K562 (cell line): ENCODE measurements around the gene GSTM2. TPM values are rescaled to one million over a fixed set of nuclear protein-coding genes. Genes with fewer than 3 reads are reported as not detected.

Experiments
- ATAC-seq: fragments of 200-7000 bp; cut with Tn5 transposase; 3 replicates; pipeline ENCODE4 v1.9.1; 2020; ENCODE audit warnings: moderate library complexity
- BruUV-seq: library from RNA; stranded (reverse); fragments of 400-500 nt; replicated peaks from 2 replicates; lab custom pipeline; 2021; lab: Mats Ljungman, UMichigan
- CTCF ChIA-PET: fragments of 300-600 bp; formaldehyde crosslinking; extraction: SDS; loops from one replicate; lab custom pipeline; 2021; ENCODE audit warnings: low intra/inter-chr PET ratio; lab: Yijun Ruan, JAX
- POLR2A ChIA-PET: fragments of 300-600, 350-650 bp; sonication (Branson Sonifier 250); formaldehyde crosslinking; extraction: SDS; loops from one replicate; lab custom pipeline; 2021; ENCODE audit warnings: antibody characterized with exemption, inconsistent platforms; lab: Yijun Ruan, JAX
- DNase-seq, 4 experiments: peaks; one replicate each; pipeline versions ENCODE4 v3.0.0 to v3.0.0-alpha.2; 2011 to 2018; ENCODE audit warnings: low spot score in 3 of 4, mixed read lengths in 3 of 4; ENCODE audit errors: extremely low read depth in 1 of 4
- FAIRE-seq: peaks from 2 replicates; lab custom pipeline; 2011; peaks lifted over from hg19 to GRCh38; lab: Jason Lieb, UNC
- H2AFZ ChIP-seq: 2 replicates; pipeline ENCODE4 v1.6.0; 2011; ENCODE audit warnings: low read depth, low read length, control low read depth, inconsistent platforms
- H3K27ac ChIP-seq: fragments of 200-600 bp; 3 replicates; pipeline ENCODE4 v1.8.0; 2011; ENCODE audit warnings: low read depth, mild to moderate bottlenecking, control low read depth, inconsistent platforms, low read length, moderate library complexity, mixed read lengths; ENCODE audit errors: extremely low read depth
- H3K27me3 ChIP-seq, 2 experiments: fragments of 300-600 bp in 1 of 2; 2 replicates in 1 of 2; 3 replicates in 1 of 2; pipeline versions ENCODE4 v1.6.0 to v1.8.0; 2011; ENCODE audit warnings: inconsistent platforms in 2 of 2, low read length in 2 of 2, mild to moderate bottlenecking in 1 of 2, mixed read lengths in 1 of 2, moderate library complexity in 1 of 2; ENCODE audit not compliant: control insufficient read depth in 2 of 2, insufficient read depth in 2 of 2
- H3K36me3 ChIP-seq: fragments of 300-600 bp; 3 replicates; pipeline ENCODE4 v1.8.0; 2011; ENCODE audit warnings: mild to moderate bottlenecking, low read length, inconsistent platforms; ENCODE audit not compliant: control insufficient read depth, insufficient read depth
- H3K4me1 ChIP-seq, 2 experiments: fragments of 200-600 bp in 1 of 2; replicated peaks in 1 of 2; 2 replicates in 1 of 2; 3 replicates in 1 of 2; pipeline versions ENCODE4 v1.5.1 to v1.8.0; 2011; ENCODE audit warnings: inconsistent platforms in 2 of 2, low read length in 2 of 2, mild to moderate bottlenecking in 1 of 2, mixed read lengths in 1 of 2, moderate library complexity in 1 of 2; ENCODE audit not compliant: control insufficient read depth in 2 of 2, insufficient read depth in 2 of 2
- H3K4me2 ChIP-seq: 2 replicates; pipeline ENCODE4 v1.6.1; 2011; ENCODE audit warnings: low read length, control low read depth, inconsistent platforms, mixed read lengths; ENCODE audit not compliant: insufficient read depth
- H3K4me3 ChIP-seq: fragments of 200-600 bp; sonication (generic), shearing (Covaris generic); 2 replicates; pipeline ENCODE4 v1.5.1; 2016; ENCODE audit warnings: control low read depth, inconsistent platforms
- H3K79me2 ChIP-seq: fragments of 200-600 bp; 3 replicates; pipeline ENCODE4 v1.8.0; 2011; ENCODE audit warnings: low read length, inconsistent platforms; ENCODE audit not compliant: control insufficient read depth, insufficient read depth
- H3K9ac ChIP-seq, 2 experiments: 2 replicates each; pipeline versions ENCODE4 v1.6.0 to v1.6.1; 2011; ENCODE audit warnings: low read depth in 2 of 2, low read length in 2 of 2, control low read depth in 1 of 2, inconsistent platforms in 1 of 2, mild to moderate bottlenecking in 1 of 2, mixed read lengths in 1 of 2; ENCODE audit not compliant: insufficient read depth in 1 of 2
- H3K9me1 ChIP-seq: one replicate; pipeline ENCODE4 v1.6.0; 2011; ENCODE audit warnings: inconsistent platforms, mild to moderate bottlenecking, low read length, moderate library complexity; ENCODE audit not compliant: control insufficient read depth, insufficient read depth
- H3K9me3 ChIP-seq: replicated peaks from 2 replicates; pipeline ENCODE4 v1.5.1; 2011; ENCODE audit warnings: low read depth, low read length, inconsistent platforms; ENCODE audit not compliant: control insufficient read depth, insufficient read depth
- H4K20me1 ChIP-seq: replicated peaks from 2 replicates; pipeline ENCODE4 v1.6.1; 2011; ENCODE audit warnings: low read length, inconsistent platforms, mixed read lengths; ENCODE audit not compliant: control insufficient read depth, insufficient read depth
- ELF4 ChIP-seq: fragments of 450-650 bp; formaldehyde crosslinking; IDR thresholded peaks from 2 replicates; pipeline ENCODE4 v1.4.0; 2022; ENCODE audit warnings: missing genetic modification characterization
- FIP1L1 ChIP-seq: fragments of 200-400 bp; formaldehyde crosslinking; IDR thresholded peaks from 2 replicates; pipeline ENCODE4 v1.6.1; 2018; ENCODE audit warnings: mild to moderate bottlenecking, low read depth, low read length; ENCODE audit not compliant: poor library complexity, severe bottlenecking
- HNRNPUL1 ChIP-seq: fragments of 200-400 bp; formaldehyde crosslinking; IDR thresholded peaks from 2 replicates; pipeline ENCODE4 v1.6.1; 2017; ENCODE audit warnings: low read length
- JUN ChIP-seq, 2 experiments: sonication (generic) in 1 of 2; formaldehyde crosslinking in 1 of 2; IDR thresholded peaks; 2 replicates each; pipeline versions ENCODE4 v1.6.1 to v1.8.0; 2012 to 2022; ENCODE audit warnings: borderline replicate concordance in 2 of 2, mild to moderate bottlenecking in 2 of 2, improper control_type of control experiment in 1 of 2, low read depth in 1 of 2, low read length in 1 of 2, missing genetic modification reagents in 1 of 2
- KLF16 ChIP-seq: IDR thresholded peaks from 2 replicates; pipeline ENCODE4 v1.6.1; 2016; ENCODE audit warnings: antibody characterized with exemption
- MTA1 ChIP-seq: fragments of 450-650 bp; IDR thresholded peaks from 2 replicates; pipeline ENCODE4 v1.6.1; 2017; ENCODE audit warnings: borderline replicate concordance
- PML ChIP-seq: IDR thresholded peaks from 2 replicates; pipeline ENCODE4 v1.6.1; 2012; ENCODE audit warnings: low read length, inconsistent platforms
- POLR3A ChIP-seq: IDR thresholded peaks from 2 replicates; pipeline ENCODE4 v1.6.1; 2011; ENCODE audit warnings: borderline replicate concordance, mild to moderate bottlenecking, moderate library complexity; ENCODE audit not compliant: insufficient read length, insufficient read depth; ENCODE audit errors: extremely low read depth
- SIRT6 ChIP-seq: IDR thresholded peaks from one replicate; pipeline ENCODE4 v1.6.1; 2012; ENCODE audit warnings: low read depth, mild to moderate bottlenecking, control low read depth, inconsistent platforms, low read length, moderate library complexity
- TARDBP ChIP-seq: fragments of 450-650 bp; IDR thresholded peaks from 2 replicates; pipeline ENCODE4 v1.6.1; 2016
- TCF7L2 ChIP-seq: fragments of 150-350 bp; IDR thresholded peaks from 2 replicates; pipeline ENCODE4 v1.6.1; 2016; ENCODE audit warnings: low read depth, mild to moderate bottlenecking, low read length, moderate library complexity
- ZC3H4 ChIP-seq: sonication (generic); formaldehyde crosslinking; IDR thresholded peaks from 2 replicates; pipeline ENCODE4 v1.9.0; 2021; ENCODE audit warnings: missing genetic modification reagents, borderline replicate concordance
- ZNF253 ChIP-seq: fragments of 250-450 bp; sonication (Bioruptor Pico); conservative IDR thresholded peaks from 2 replicates; pipeline ENCODE4 v1.6.1; 2021; ENCODE audit warnings: mild to moderate bottlenecking
- ZNF589 ChIP-seq: fragments of 200-800 bp; sonication (Bioruptor generic); IDR thresholded peaks from 2 replicates; pipeline ENCODE4 v1.6.1; 2016; ENCODE audit warnings: low read depth, missing genetic modification characterization, missing compliant biosample characterization
- ZNF592 ChIP-seq: fragments of 450-650 bp; IDR thresholded peaks from 2 replicates; pipeline ENCODE4 v1.6.1; 2017; ENCODE audit warnings: antibody characterized with exemption, mild to moderate bottlenecking
- ZNF655 ChIP-seq: fragments of 250-450 bp; sonication (Bioruptor Pico); IDR thresholded peaks from 2 replicates; pipeline ENCODE4 v1.5.0; 2021
- WGBS: fragments of 100-300 bp; shearing (Covaris generic); methylation state at CpG from one replicate; pipeline ENCODE4 v1.1.6; 2016; ENCODE audit warnings: low coverage, mixed read lengths; ENCODE audit not compliant: insufficient coverage; ENCODE audit errors: missing lambda C conversion rate; 5-methylcytosine and 5-hydroxymethylcytosine counted together
- in situ Hi-C: fragments of 300-500 bp; cut with MboI; formaldehyde crosslinking; loops from 4 replicates; pipeline ENCODE4 v1.15.0; 2018; ENCODE audit warnings: inconsistent platforms, mixed read lengths
- intact Hi-C: fragments of 100-400 bp; cut with micrococcal nuclease; formaldehyde crosslinking; loops from 2 replicates; pipeline ENCODE4 v1.14.2; 2022
- polyA plus RNA-seq, 8 experiments: library from polyadenylated mRNA; depleted of rRNA in 4 of 8; stranded (reverse) in 5 of 8; unstranded in 3 of 8; fragments of >200 nt; fragmentation: Nextera tagmentation in 2 of 8; fragmentation: Illumina TruSeq in 1 of 8; extraction: Ambion mirVana in 2 of 8; extraction: Trizol in 1 of 8; gene quantifications; 2 replicates each; pipeline versions ENCODE4 v1.2.1 to v1.2.3, GENCODE V29; 2011 to 2014; ENCODE audit warnings: inconsistent platforms in 1 of 8, missing spikeins in 1 of 8
- total RNA-seq, 7 experiments: library from RNA; depleted of rRNA in 6 of 7; stranded (reverse); fragments of >200 nt in 6 of 7; fragmentation: Illumina TruSeq in 2 of 7; extraction: Trizol in 2 of 7; gene quantifications; 2 replicates each; pipeline versions ENCODE4 v1.2.1 to v1.2.3, GENCODE V29; 2011 to 2021; ENCODE audit warnings: low replicate concordance in 1 of 7

GSTM2 gene
- total and polyA plus RNA-seq, 9 of the 15 experiments (the other 6 are each of a cell fraction or from before 2014, with no cell fraction given) = 1.6 to 15.1 (median 6.8) TPM

- FAIRE-seq (no peak), ATAC-seq (no peak), DNase-seq (no peak)
- Histone ChIP-seq H3K9ac (no peak overlapping the region), H3K36me3 (peaks cover 14% of the 10 kb centered on the region; the same call in 2 of the 3 replicates), H3K27ac (no peak overlapping the region), H3K27me3 (no peaks in the 10 kb centered on the region; a peak in 1 of 5 replicates), H3K4me1 (peaks cover 17 to 37% of the 10 kb centered on the region in 2 experiments), H3K4me3 (no peak overlapping the region), H3K9me3 (no peaks in the 10 kb centered on the region), H2AFZ (no peak overlapping the region), H4K20me1 (0 out of 2 replicates have a peak, but pooled peaks cover 4% of the 10 kb centered on the region), H3K79me2 (no peaks in the 10 kb centered on the region), H3K9me1 (no peaks in the 10 kb centered on the region), H3K4me2 (no peak overlapping the region)
- POLR2A ChIA-PET = interaction anchor here (0.6 to 6.4 kb wide), 8 partner anchors 13 to 348 kb away, joined by 3 to 44 read pairs (median 5); partner anchors contain the start of genes AHCYL1, AMPD2, GNAI3 and GNAT2
- CTCF ChIA-PET = no interaction called here
- no peak for TF ChIP-seq HNRNPUL1
- TF ChIP-seq ELF4 (CRISPR knock-in tag) = no peak
- no peak for TF ChIP-seq SIRT6
- TF ChIP-seq ZNF589 = no peak
- no peak for TF ChIP-seq ZNF253 (CRISPR knock-in tag)
- TF ChIP-seq ZNF592 = no peak
- TF ChIP-seq TCF7L2 = no peak
- no peak for TF ChIP-seq POLR3A
- no peak for TF ChIP-seq ZNF655 (CRISPR knock-in tag)
- TF ChIP-seq KLF16 = no peak
- no peak for TF ChIP-seq TARDBP
- no peak for TF ChIP-seq FIP1L1
- no peak for TF ChIP-seq ZC3H4 (CRISPR knock-in tag)
- TF ChIP-seq JUN (IDR thresholded peaks at IDR 0.05; ENCODE audit: borderline replicate concordance, low read depth, low read length) = no peak
- TF ChIP-seq JUN (CRISPR knock-in tag; IDR thresholded peaks at IDR 0.05; ENCODE audit: borderline replicate concordance) = no peak
- TF ChIP-seq MTA1 = no peak
- TF ChIP-seq PML = no peak
- in situ Hi-C loops (no loop called here), intact Hi-C loops (no loop called here)
- BruUV-seq = no TSS peak
- WGBS = 16% methylated on average over 2 of the region's 2 CpGs
Observed at GRCh38 chr1:109635862-109636200, 32.0 kb upstream of the GSTM2 start.
